Measurements from ENCODE around the gene SUPT3H. TPM values are rescaled to one million over a fixed set of nuclear protein-coding genes. Genes with fewer than 3 reads are reported as not detected.

SUPT3H gene
- total and polyA plus RNA-seq, 2 donors (not counting 1 experiment from before 2014, with no cell fraction given): 5.5 to 12.4 TPM

- intact Hi-C loops (cut with micrococcal nuclease): no loop called here
- Histone ChIP-seq H3K79me2 (ENCODE audit: control insufficient read depth, insufficient read depth, low read length) (no peaks in the 10 kb centered on the region), H4K20me1 (ENCODE audit: control insufficient read depth, insufficient read depth, low read length, poor library complexity, severe bottlenecking) (no peaks in the 10 kb centered on the region), H3K27me3 (replicated peaks in 1 of 4; ENCODE audit: control extremely low read depth in 1 of 4, control insufficient read depth in 3 of 4, insufficient read depth in 4 of 4, low read length in 3 of 4) (no peaks in the 10 kb centered on the region), H3K4me1 (ENCODE audit: control insufficient read depth in 2 of 2, insufficient read depth in 2 of 2, low read length in 2 of 2) (no peaks in the 10 kb centered on the region), H3K9me3 (ENCODE audit: control extremely low read depth in 1 of 3, control insufficient read depth in 2 of 3, insufficient read depth in 1 of 3, low read length in 2 of 3) (no peaks in the 10 kb centered on the region), H3K36me3 (replicated peaks in 1 of 2; ENCODE audit: control extremely low read depth in 1 of 2, control insufficient read depth in 1 of 2, extremely low read depth in 1 of 2, insufficient read depth in 2 of 2, low read length in 1 of 2) (no peaks in the 10 kb centered on the region), H3K27ac (ENCODE audit: low read length in 2 of 2) (no peak overlapping the region), H3K9ac (ENCODE audit: low read length) (no peak overlapping the region), H3K4me3 (ENCODE audit: control extremely low read depth in 1 of 5, extremely low read depth in 1 of 5, insufficient read depth in 1 of 5, low read depth in 2 of 5, low read length in 4 of 5) (no peak overlapping the region), H3K4me2 (replicated peaks; ENCODE audit: low read depth, low read length, poor library complexity, severe bottlenecking) (no peak overlapping the region), H2AFZ (ENCODE audit: insufficient read depth, low read depth, low read length, poor library complexity, severe bottlenecking) (no peak overlapping the region)
- TF ChIP-seq EZH2 (IDR thresholded peaks at IDR 0.05; ENCODE audit: borderline replicate concordance, insufficient read depth, low read depth, low read length, poor library complexity, severe bottlenecking) (no peak), CTCF (IDR thresholded peaks at IDR 0.05) (no peak)
- ChIA-PET CTCF (no interaction called here), POLR2A (no interaction called here)
- ATAC-seq (ENCODE audit: low read depth) (no peak), DNase-seq (no peak)
- no peaks in the 10 kb centered on the region for H3K27me3 Mint-ChIP-seq
- no CpG with 5 or more reads among the region's 3 CpGs for WGBS (ENCODE audit: insufficient coverage)
- H3K4me3 Mint-ChIP-seq: no peak overlapping the region
- H3K4me1 Mint-ChIP-seq: peaks cover 13% of the 10 kb centered on the region
- H3K27ac Mint-ChIP-seq: no peak overlapping the region
- no peaks in the 10 kb centered on the region for H3K9me3 Mint-ChIP-seq (ENCODE audit: insufficient read depth)
Measured at GRCh38 chr6:45293306-45293705, 84.4 kb downstream of the SUPT3H start.

DNA sequence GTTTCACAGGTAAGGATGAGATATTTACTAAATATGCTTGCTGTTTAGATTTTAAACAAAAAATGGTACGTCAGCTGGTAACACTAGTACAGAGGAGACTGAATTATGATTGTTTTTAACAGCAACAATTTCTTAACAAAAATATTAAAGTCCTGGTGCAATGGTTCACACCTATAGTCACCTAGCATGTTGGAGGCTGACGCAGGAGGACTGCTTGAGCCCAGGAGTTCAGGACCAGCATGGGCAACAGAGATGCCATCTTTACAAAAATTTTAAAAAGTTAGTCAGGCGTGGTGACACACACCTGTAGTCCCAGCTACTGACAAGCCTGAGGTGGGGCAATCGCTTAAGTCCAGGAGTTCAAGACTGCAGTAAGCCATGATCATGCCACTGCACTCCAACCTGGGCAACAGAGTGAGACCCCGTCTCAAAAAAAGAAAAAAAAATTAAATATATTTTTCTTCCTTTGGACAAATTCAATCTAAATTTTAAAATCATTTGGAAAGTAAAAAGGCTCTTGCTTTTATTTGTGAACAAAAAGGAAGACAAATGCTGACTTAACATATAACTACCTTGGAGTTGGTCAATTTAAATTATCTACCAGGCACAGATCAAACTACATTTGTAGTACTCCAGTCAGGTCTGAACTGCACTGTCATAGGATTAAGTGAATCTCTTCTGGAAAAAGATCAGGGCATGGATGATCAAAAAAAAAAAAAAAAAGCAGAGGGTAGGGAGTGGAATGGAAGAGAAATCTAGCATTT lies 87.8 kb downstream of the SUPT3H start:
- POLR2A ChIA-PET: no interaction called here
- CTCF ChIA-PET: no interaction called here

More for the DNA sequence above, 87.8 kb downstream of the SUPT3H start:
- Histone ChIP-seq H3K9me3 (ENCODE audit: control extremely low read depth in 1 of 3, control insufficient read depth in 2 of 3, insufficient read depth in 1 of 3, low read length in 2 of 3) (no peaks in the 10 kb centered on the region), H3K27me3 (replicated peaks in 1 of 4; ENCODE audit: control extremely low read depth in 1 of 4, control insufficient read depth in 3 of 4, insufficient read depth in 4 of 4, low read length in 3 of 4) (no peaks in the 10 kb centered on the region), H2AFZ (ENCODE audit: insufficient read depth, low read depth, low read length, poor library complexity, severe bottlenecking) (no peak overlapping the region), H3K9ac (ENCODE audit: low read length) (no peak overlapping the region), H3K27ac (ENCODE audit: low read length in 2 of 2) (no peak overlapping the region), H3K79me2 (ENCODE audit: control insufficient read depth, insufficient read depth, low read length) (no peaks in the 10 kb centered on the region), H3K36me3 (replicated peaks in 1 of 2; ENCODE audit: control extremely low read depth in 1 of 2, control insufficient read depth in 1 of 2, extremely low read depth in 1 of 2, insufficient read depth in 2 of 2, low read length in 1 of 2) (no peaks in the 10 kb centered on the region), H3K4me3 (ENCODE audit: control extremely low read depth in 1 of 5, extremely low read depth in 1 of 5, insufficient read depth in 1 of 5, low read depth in 2 of 5, low read length in 4 of 5) (no peak overlapping the region), H3K4me2 (replicated peaks; ENCODE audit: low read depth, low read length, poor library complexity, severe bottlenecking) (no peak overlapping the region), H4K20me1 (ENCODE audit: control insufficient read depth, insufficient read depth, low read length, poor library complexity, severe bottlenecking) (no peaks in the 10 kb centered on the region), H3K4me1 (ENCODE audit: control insufficient read depth in 2 of 2, insufficient read depth in 2 of 2, low read length in 2 of 2) (no peaks in the 10 kb centered on the region)
- WGBS (ENCODE audit: insufficient coverage): 92% methylated on average over 3 of the region's 5 CpGs
- Mint-ChIP-seq H3K27ac (no peak overlapping the region), H3K4me1 (peaks cover 13% of the 10 kb centered on the region), H3K27me3 (no peaks in the 10 kb centered on the region), H3K9me3 (ENCODE audit: insufficient read depth) (no peaks in the 10 kb centered on the region), H3K4me3 (no peak overlapping the region)
- ATAC-seq (ENCODE audit: low read depth): no peak
- no peak for DNase-seq
- TF ChIP-seq EZH2 (IDR thresholded peaks at IDR 0.05; ENCODE audit: borderline replicate concordance, insufficient read depth, low read depth, low read length, poor library complexity, severe bottlenecking) (no peak), CTCF (IDR thresholded peaks at IDR 0.05) (no peak)
- intact Hi-C loops (cut with micrococcal nuclease): no loop called here

Measured in B cell (primary cell).